GM19467 (cell line): ENCODE measurements around the gene NBPF9.
"Not testable (repeated sequence)": the region's sequence is repeated elsewhere in the genome, so short reads cannot be mapped to it uniquely, and the experiment has no call there.

Experiments used
- ATAC-seq: cut with Tn5 transposase; IDR thresholded peaks from one replicate; pipeline ENCODE4 v1.9.1; 2021; ENCODE audit warnings: mild to moderate bottlenecking, moderate library complexity; ENCODE audit not compliant: unreplicated experiment

Gene NBPF9

DNA sequence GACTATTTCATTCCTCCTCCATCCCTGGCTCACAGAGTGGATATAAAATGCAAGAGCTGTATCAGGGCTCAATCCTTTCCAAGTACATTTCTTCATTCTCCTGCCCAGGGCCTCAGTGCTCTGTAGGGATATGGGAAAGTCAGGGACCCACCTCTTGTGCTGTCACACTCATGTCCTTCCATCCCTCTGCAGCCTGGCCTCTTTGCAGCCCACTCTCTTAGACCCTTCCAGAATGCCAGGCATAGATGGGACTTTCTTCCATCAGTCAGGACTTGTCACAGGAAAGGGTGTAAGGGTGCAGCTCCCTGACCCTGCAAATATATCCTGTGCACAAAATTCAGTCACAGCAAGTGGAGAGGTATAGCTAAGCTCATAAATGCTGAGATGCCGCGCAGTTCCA, 86.7 kb downstream of the NBPF9 start:
- not testable (repeated sequence) for ATAC-seq

DNA sequence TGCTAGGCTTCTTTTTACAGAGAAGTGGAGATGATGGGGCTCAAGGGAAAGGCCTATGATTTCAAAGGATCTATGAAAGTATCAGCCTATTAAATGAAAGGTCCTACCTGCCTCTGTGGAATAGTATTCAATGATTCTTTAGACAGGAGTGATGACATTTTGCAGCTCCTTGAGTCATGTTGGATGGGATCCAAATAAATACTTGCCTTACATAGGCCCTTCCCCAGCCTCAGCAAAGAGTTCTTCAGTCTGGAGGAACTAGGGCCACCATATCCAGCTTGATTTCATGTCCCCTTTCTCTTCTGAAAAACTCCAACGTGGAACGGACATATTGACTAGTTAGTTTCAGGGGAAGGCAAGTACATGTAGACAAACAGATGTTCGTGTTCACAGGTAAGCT, 87.8 kb downstream of the NBPF9 start:
- not testable (repeated sequence) for ATAC-seq

DNA sequence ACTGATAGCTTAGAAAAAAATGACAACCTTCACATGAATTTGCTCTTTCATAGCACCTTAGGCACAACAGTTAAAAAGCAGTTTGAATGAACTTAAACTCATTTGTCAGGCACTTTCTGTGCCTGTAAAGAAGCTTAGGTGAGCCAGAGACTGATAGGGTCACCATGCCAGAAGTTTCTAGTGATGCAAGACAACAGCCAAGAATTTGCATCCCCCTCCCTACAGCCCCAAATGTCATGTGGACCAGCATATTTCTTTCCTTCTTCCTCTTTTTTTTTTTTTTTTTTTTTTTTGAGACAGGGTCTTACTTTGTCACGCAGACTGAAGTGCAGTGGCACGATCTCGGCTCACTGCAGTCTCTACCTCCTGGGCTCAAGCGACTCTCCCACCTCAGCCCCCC, 89.8 kb downstream of the NBPF9 start:
- not testable (repeated sequence) for ATAC-seq

DNA sequence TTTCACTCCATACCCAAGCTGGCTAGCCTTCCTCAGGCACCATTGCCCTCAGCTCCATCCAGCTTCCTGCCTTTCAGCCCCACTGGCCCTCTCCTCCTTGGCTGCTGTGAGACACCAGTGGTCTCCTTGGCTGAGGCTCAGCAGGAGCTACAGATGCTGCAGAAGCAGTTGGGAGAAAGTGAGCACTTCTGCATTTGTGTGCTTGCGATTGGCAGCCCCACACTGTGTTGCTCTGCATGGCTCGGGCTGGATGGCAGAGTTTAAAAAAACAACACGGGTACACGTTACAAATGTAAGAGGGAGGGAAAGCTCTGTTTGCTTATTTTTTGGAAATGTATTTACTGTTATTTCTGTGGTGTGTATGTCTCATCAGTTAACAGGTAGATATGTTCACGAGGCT, 90.8 kb downstream of the NBPF9 start:
- not testable (repeated sequence) for ATAC-seq

DNA sequence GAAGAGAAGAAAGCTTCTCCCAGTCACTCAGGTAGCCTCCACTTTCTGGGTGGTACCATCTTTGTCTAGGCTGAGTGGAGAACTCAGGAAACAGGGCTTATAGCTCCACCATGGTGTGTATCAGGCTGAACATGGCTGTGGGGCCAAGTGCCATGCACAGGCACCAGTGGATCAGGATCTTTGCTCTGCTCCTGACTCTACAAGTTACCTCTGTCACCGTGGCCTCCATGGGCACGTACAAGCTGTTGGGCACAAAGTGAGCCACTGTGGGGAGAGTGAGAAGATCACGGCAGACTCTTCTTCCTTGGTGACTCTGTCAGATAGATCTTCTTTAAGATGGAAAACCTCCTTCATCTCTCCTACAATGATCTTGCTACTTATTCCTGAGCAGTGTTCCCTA, 93.6 kb downstream of the NBPF9 start:
- not testable (repeated sequence) for ATAC-seq

DNA sequence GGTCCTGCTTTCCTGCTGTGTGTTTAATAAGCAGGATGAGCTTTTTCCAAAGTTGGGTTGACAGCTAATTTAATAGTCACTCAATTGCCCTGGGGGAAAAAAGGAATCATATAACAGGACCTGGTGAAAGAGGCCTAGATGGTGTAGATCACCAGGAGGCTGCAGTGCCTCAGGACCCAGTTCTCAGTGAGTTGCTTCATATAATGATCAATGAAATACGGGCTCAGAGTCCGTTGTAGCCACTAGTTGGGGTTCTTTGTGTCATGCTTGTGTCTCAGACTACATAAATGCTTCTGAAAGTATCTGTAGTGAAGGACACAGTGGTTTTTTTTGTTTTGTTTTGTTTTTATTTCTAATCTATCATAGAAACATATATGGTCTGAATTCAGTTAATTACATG, 94.6 kb downstream of the NBPF9 start:
- ATAC-seq: not testable (repeated sequence)

DNA sequence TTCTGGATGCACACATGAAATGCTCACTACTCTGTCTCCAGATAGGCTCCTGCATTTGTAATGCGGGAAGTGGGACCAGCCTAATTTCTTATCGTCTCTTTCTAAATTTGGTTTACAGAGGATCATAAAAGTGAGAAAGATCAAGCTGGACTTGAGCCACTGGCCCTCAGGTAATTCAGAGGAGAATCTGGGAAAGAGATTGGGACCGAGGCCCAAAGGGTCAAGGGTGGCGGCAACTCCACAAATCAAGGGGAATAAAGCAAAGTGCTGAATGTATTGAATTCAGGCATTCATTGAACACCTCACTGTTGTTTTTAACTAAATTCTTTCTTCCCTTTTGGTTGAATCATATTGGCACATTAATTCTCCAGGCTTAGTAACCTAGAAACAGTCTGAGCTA, 95.0 kb downstream of the NBPF9 start:
- ATAC-seq: not testable (repeated sequence)
